HEK293 (cell line): ENCODE results near the gene WDFY3.

Experiments used
- CTCF ChIA-PET: fragments of 350-600 bp; formaldehyde crosslinking; extraction: SDS; loops from one replicate; lab custom pipeline; 2021; ENCODE audit warnings: antibody characterized with exemption; lab: Yijun Ruan, JAX
- POLR2A ChIA-PET: fragments of 300-600 bp; formaldehyde crosslinking; extraction: SDS; loops from one replicate; lab custom pipeline; 2020; ENCODE audit warnings: antibody characterized with exemption, inconsistent platforms; lab: Yijun Ruan, JAX
- H3K27ac ChIP-seq: fragments of 200-500 bp; sonication (Bioruptor generic); 2 replicates; pipeline ENCODE4 v1.5.1; 2014; ENCODE audit warnings: low read depth, low read length, control low read depth, inconsistent platforms; ENCODE audit errors: extremely low read depth
- H3K36me3 ChIP-seq, 2 experiments: fragments of 200-500 bp in 1 of 2; sonication (Bioruptor generic) in 1 of 2; 1 replicate in 1 of 2; 2 replicates in 1 of 2; pipeline ENCODE4 v1.5.1; 2014 to 2017; ENCODE audit warnings: inconsistent platforms in 2 of 2, low read length in 2 of 2; ENCODE audit not compliant: control insufficient read depth in 2 of 2, insufficient read depth in 1 of 2
- H3K4me1 ChIP-seq: fragments of 200-500 bp; sonication (Bioruptor generic); 2 replicates; pipeline ENCODE4 v1.5.1; 2014; ENCODE audit warnings: mild to moderate bottlenecking, low read length, inconsistent platforms; ENCODE audit not compliant: control insufficient read depth, insufficient read depth
- H3K4me3 ChIP-seq: 2 replicates; pipeline ENCODE4 v1.5.1; 2011; ENCODE audit warnings: low read depth, mild to moderate bottlenecking, control low read depth, low read length, moderate library complexity
- H3K9me3 ChIP-seq: fragments of 200-500 bp; sonication (Bioruptor generic); 2 replicates; pipeline ENCODE4 v1.5.1; 2014; ENCODE audit warnings: low read depth, low read length, inconsistent platforms; ENCODE audit not compliant: control insufficient read depth, insufficient read depth
- ZBTB11 ChIP-seq: fragments of 450-650 bp; formaldehyde crosslinking; conservative IDR thresholded peaks from 2 replicates; pipeline ENCODE4 v1.5.1; 2016; ENCODE audit warnings: low read depth, missing biosample characterization, missing genetic modification characterization
- ZNF121 ChIP-seq: fragments of 450-650 bp; formaldehyde crosslinking; IDR thresholded peaks from 2 replicates; pipeline ENCODE4 v1.5.1; 2016; ENCODE audit warnings: missing biosample characterization, missing genetic modification characterization
- ZNF157 ChIP-seq: fragments of 450-650 bp; formaldehyde crosslinking; IDR thresholded peaks from 2 replicates; pipeline ENCODE4 v1.5.1; 2016; ENCODE audit warnings: missing biosample characterization, missing genetic modification characterization
- ZNF175 ChIP-seq: fragments of 450-650 bp; formaldehyde crosslinking; IDR thresholded peaks from 2 replicates; pipeline ENCODE4 v1.5.1; 2016; ENCODE audit warnings: missing biosample characterization, missing genetic modification characterization
- ZNF18 ChIP-seq: fragments of 450-650 bp; formaldehyde crosslinking; IDR thresholded peaks from 2 replicates; pipeline ENCODE4 v1.5.1; 2016; ENCODE audit warnings: missing biosample characterization, missing genetic modification characterization
- ZNF2 ChIP-seq: fragments of 450-650 bp; formaldehyde crosslinking; IDR thresholded peaks from 2 replicates; pipeline ENCODE4 v1.5.1; 2016; ENCODE audit warnings: missing biosample characterization, missing genetic modification characterization
- ZNF335 ChIP-seq: fragments of 450-650 bp; formaldehyde crosslinking; conservative IDR thresholded peaks from 2 replicates; pipeline ENCODE4 v1.5.1; 2016; ENCODE audit warnings: missing biosample characterization, missing genetic modification characterization
- ZNF404 ChIP-seq: fragments of 450-650 bp; formaldehyde crosslinking; IDR thresholded peaks from 2 replicates; pipeline ENCODE4 v1.5.1; 2017; ENCODE audit warnings: missing biosample characterization, missing genetic modification characterization
- ZNF513 ChIP-seq: fragments of 450-650 bp; IDR thresholded peaks from 2 replicates; pipeline ENCODE4 v1.5.1; 2018; ENCODE audit warnings: missing biosample characterization, missing genetic modification characterization
- ZNF548 ChIP-seq: fragments of 450-650 bp; formaldehyde crosslinking; IDR thresholded peaks from 2 replicates; pipeline ENCODE4 v1.5.1; 2016; ENCODE audit warnings: missing biosample characterization, missing genetic modification characterization
- ZNF610 ChIP-seq: fragments of 450-650 bp; formaldehyde crosslinking; IDR thresholded peaks from 2 replicates; pipeline ENCODE4 v1.5.1; 2016; ENCODE audit warnings: missing biosample characterization, missing genetic modification characterization, borderline replicate concordance
- ZNF624 ChIP-seq: fragments of 450-650 bp; formaldehyde crosslinking; IDR thresholded peaks from 2 replicates; pipeline ENCODE4 v1.5.1; 2017; ENCODE audit warnings: missing biosample characterization, missing genetic modification characterization
- ZNF707 ChIP-seq: fragments of 450-650 bp; formaldehyde crosslinking; IDR thresholded peaks from 2 replicates; pipeline ENCODE4 v1.5.1; 2016; ENCODE audit warnings: missing biosample characterization, missing genetic modification characterization
- ZNF747 ChIP-seq: fragments of 450-650 bp; formaldehyde crosslinking; IDR thresholded peaks from 2 replicates; pipeline ENCODE4 v1.5.1; 2016; ENCODE audit warnings: missing biosample characterization, missing genetic modification characterization
- ZSCAN23 ChIP-seq: fragments of 450-650 bp; formaldehyde crosslinking; IDR thresholded peaks from 2 replicates; pipeline ENCODE4 v1.5.1; 2016; ENCODE audit warnings: missing biosample characterization, missing genetic modification characterization
- TF ChIP-seq, protein P1 (sequence below): fragments of 450-650 bp; formaldehyde crosslinking; IDR thresholded peaks from 2 replicates; pipeline ENCODE4 v1.5.1; 2016; ENCODE audit warnings: missing biosample characterization, missing genetic modification characterization
- TF ChIP-seq, protein P2 (sequence below): fragments of 450-650 bp; formaldehyde crosslinking; IDR thresholded peaks from 2 replicates; pipeline ENCODE4 v1.5.1; 2017; ENCODE audit warnings: missing biosample characterization, missing genetic modification characterization

WDFY3 gene

DNA sequence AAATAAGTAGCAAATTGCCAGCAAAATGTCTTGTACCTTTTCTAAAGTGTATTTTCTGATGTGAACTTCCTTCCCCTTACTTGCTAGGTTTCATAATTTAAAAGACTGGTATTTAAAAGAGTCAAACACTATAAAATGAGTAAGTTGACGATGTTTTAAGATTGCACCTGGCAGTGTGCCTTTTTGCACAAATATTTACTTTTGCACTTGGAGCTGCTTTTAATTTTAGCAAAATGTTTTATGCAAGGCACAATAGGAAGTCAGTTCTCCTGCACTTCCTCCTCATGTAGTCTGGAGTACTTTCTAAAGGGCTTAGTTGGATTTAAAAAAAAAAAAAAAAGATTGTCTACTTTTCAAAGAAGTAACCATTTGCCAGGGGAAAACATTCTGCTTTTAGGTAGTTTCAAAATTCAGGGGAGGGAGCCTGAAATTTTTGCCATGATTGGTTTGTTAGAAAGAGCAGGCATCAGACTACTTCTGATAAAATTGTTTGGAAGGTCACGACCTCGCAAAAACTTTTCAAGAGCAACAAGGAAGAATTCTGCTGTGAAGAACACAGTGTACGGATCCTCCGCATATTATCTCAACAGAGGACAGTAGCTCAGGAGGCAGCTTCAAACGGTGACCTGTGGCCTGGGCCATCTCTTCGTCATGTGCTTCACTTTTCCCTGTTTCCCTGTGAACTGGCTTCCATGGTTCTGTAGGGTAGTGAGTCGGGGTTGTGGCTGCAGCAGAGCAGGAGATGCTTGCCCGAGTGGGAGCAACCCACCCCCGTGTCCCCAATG, 317.4 kb downstream of the WDFY3 start:
- CTCF ChIA-PET, result interaction anchor here (0.7 kb wide), 1 partner anchor 51 kb away, joined by 3 read pairs; no protein-coding TSS in a partner anchor
- TF ChIP-seq ZNF624 (tag by site-specific recombination), result no peak
- no peak for TF ChIP-seq ZNF157 (tag by site-specific recombination)
- no peak for TF ChIP-seq ZNF747 (tag by site-specific recombination)
- TF ChIP-seq ZNF513 (tag by site-specific recombination), result no peak
- no peak for TF ChIP-seq ZNF707 (tag by site-specific recombination)
- no peak for TF ChIP-seq ZNF404 (tag by site-specific recombination)
- TF ChIP-seq ZNF175 (tag by site-specific recombination), result no peak
- TF ChIP-seq ZNF610, result no peak
- no peak for TF ChIP-seq ZNF18 (tag by site-specific recombination)
- no peak for TF ChIP-seq ZNF335 (tag by site-specific recombination)
- TF ChIP-seq, protein P1, sequence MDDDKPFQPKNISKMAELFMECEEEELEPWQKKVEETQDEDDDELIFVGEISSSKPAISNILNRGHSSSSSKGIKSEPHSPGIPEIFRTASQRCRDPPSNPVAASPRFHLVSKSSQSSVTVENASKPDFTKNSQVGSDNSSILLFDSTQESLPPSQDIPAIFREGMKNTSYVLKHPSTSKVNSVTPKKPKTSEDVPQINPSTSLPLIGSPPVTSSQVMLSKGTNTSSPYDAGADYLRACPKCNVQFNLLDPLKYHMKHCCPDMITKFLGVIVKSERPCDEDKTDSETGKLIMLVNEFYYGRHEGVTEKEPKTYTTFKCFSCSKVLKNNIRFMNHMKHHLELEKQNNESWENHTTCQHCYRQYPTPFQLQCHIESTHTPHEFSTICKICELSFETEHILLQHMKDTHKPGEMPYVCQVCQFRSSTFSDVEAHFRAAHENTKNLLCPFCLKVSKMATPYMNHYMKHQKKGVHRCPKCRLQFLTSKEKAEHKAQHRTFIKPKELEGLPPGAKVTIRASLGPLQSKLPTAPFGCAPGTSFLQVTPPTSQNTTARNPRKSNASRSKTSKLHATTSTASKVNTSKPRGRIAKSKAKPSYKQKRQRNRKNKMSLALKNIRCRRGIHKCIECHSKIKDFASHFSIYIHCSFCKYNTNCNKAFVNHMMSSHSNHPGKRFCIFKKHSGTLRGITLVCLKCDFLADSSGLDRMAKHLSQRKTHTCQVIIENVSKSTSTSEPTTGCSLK, result no peak
- TF ChIP-seq, protein P2, sequence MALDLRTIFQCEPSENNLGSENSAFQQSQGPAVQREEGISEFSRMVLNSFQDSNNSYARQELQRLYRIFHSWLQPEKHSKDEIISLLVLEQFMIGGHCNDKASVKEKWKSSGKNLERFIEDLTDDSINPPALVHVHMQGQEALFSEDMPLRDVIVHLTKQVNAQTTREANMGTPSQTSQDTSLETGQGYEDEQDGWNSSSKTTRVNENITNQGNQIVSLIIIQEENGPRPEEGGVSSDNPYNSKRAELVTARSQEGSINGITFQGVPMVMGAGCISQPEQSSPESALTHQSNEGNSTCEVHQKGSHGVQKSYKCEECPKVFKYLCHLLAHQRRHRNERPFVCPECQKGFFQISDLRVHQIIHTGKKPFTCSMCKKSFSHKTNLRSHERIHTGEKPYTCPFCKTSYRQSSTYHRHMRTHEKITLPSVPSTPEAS, result no peak
- TF ChIP-seq, all 188 proteins: peak for 0
- H3K9me3 ChIP-seq, result no peaks in the 10 kb centered on the region
- no peaks in the 10 kb centered on the region for H3K4me1 ChIP-seq
- H3K36me3 ChIP-seq, result peaks cover 0 to 31% of the 10 kb centered on the region in 2 experiments; a peak in 1 of 3 replicates
- H3K27ac ChIP-seq, result no peak overlapping the region
- POLR2A ChIA-PET, result no interaction called here
- no peak overlapping the region for H3K4me3 ChIP-seq

DNA sequence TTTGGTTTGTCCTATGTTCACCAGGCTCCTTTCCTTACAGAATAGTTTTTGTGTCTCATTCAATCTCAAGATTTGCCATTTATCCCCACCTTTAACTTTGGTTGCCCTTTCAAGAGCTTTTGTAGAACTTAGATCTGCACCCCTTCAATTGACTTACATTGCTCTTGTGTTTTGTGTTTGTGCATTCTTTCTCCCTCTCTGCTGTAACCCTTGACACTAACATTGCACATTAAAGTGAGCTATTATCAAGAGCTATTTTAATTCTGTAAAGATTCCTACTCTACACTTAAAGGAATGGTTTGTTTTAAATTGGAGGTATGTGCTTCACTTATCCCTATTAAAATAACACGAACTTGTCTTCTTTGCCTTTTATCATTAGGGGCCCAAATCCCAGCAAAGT, 318.3 kb downstream of the WDFY3 start:
- Histone ChIP-seq H3K4me3 (no peak overlapping the region), H3K27ac (no peak overlapping the region), H3K36me3 (peaks cover 0 to 37% of the 10 kb centered on the region in 2 experiments; a peak in 1 of 3 replicates), H3K4me1 (no peaks in the 10 kb centered on the region), H3K9me3 (no peaks in the 10 kb centered on the region)
- POLR2A ChIA-PET, result no interaction called here
- CTCF ChIA-PET, result interaction anchor here (0.6 kb wide), 2 partner anchors 149 to 876 kb away, joined by 3 to 5 read pairs; partner anchors contain the start of gene NKX6-1
- no peak for TF ChIP-seq ZNF2 (tag by site-specific recombination)

- TF ChIP-seq ZSCAN23 (tag by site-specific recombination) (no peak), ZNF121 (tag by site-specific recombination) (no peak), ZNF548 (tag by site-specific recombination) (no peak), ZBTB11 (no peak), ZNF335 (tag by site-specific recombination) (no peak)
- Histone ChIP-seq H3K4me1 (no peaks in the 10 kb centered on the region), H3K4me3 (no peak overlapping the region), H3K36me3 (peaks cover 0 to 42% of the 10 kb centered on the region in 2 experiments; a peak in 1 of 3 replicates), H3K9me3 (no peaks in the 10 kb centered on the region), H3K27ac (no peak overlapping the region)
- ChIA-PET CTCF (interaction anchor here (0.6 kb wide), 1 partner anchor 148 kb away, joined by 5 read pairs; the partner anchor contains the start of gene NKX6-1), POLR2A (no interaction called here)
These were observed 319.1 kb downstream of the WDFY3 start for GRCh38 chr4:84647312-84647884.
